Stimulated activated CD8-positive, alpha-beta memory T cell treated with anti-CD3 and anti-CD28 coated beads, Interleukin-12 subunit alpha, Interleukin-12 subunit beta, amount 100 ng/mL, for 24 hours (primary cell): ENCODE data around the gene CLCN6.

ENCODE experiments used
- DNase-seq: peaks from one replicate; pipeline ENCODE4 v3.0.0-alpha.2; 2020; ENCODE audit errors: extremely low read depth

Gene CLCN6

GRCh38 chr1:11831945-11832725, 26.1 kb downstream of the CLCN6 start:
- DNase-seq, result no peak

GRCh38 chr1:11833497-11833896, 27.5 kb downstream of the CLCN6 start:
- DNase-seq, result no peak

GRCh38 chr1:11833900-11834299, 27.9 kb downstream of the CLCN6 start:
- DNase-seq, result no peak

GRCh38 chr1:11835441-11836225, 29.6 kb downstream of the CLCN6 start:
- no peak for DNase-seq

- no peak for DNase-seq
Observed at GRCh38 chr1:11836955-11837766, 31.2 kb downstream of the CLCN6 start.

GRCh38 chr1:11837767-11838348, 31.9 kb downstream of the CLCN6 start:
- DNase-seq, result no peak

GRCh38 chr1:11838349-11839272, 32.6 kb downstream of the CLCN6 start:
- peak; percentile 20 for DNase-seq

GRCh38 chr1:11839727-11840705, 34.0 kb downstream of the CLCN6 start:
- no peak for DNase-seq

- DNase-seq, result no peak
Observed at GRCh38 chr1:11841245-11842153, 35.5 kb downstream of the CLCN6 start.

- no peak for DNase-seq
Observed at GRCh38 chr1:11842154-11843041, 36.4 kb downstream of the CLCN6 start.

GRCh38 chr1:11845641-11846335, 39.8 kb downstream of the CLCN6 start:
- DNase-seq, result no peak

GRCh38 chr1:11847667-11848372, 41.8 kb downstream of the CLCN6 start, which contains the start of gene NPPA:
Gene NPPA (minus strand): TSS chr1:11847783. CDS start chr1:11847684, 99 bp downstream.
- no peak for DNase-seq

- DNase-seq, result no peak
Observed at GRCh38 chr1:11848373-11848700, 42.3 kb downstream of the CLCN6 start.

- no peak for DNase-seq
Observed at GRCh38 chr1:11850156-11850555, 44.2 kb downstream of the CLCN6 start.

GRCh38 chr1:11851180-11851579, 45.2 kb downstream of the CLCN6 start:
- DNase-seq, result no peak

GRCh38 chr1:11854519-11854918, 48.5 kb downstream of the CLCN6 start:
- no peak for DNase-seq
